NCI-H2196 treated with DMSO at 0.1 percent for 48 hours (cell line): Measurements from ENCODE around the gene ATP8B4.
A peak's percentile ranks its signal among the peaks of the same experiment; 100 is the strongest.
"Not testable (repeated sequence)": the region's sequence is repeated elsewhere in the genome, so short reads cannot be mapped to it uniquely, and the experiment has no call there.

Experiments
- DNase-seq: peaks from one replicate; lab custom pipeline; 2025; ENCODE audit not compliant: unreplicated experiment; lab: John Stamatoyannopoulos, UW

The ATP8B4 gene

GRCh38 chr15:50109076-50109987 lies 9.7 kb downstream of the ATP8B4 start:
- DNase-seq: peak; percentile 9

DNA sequence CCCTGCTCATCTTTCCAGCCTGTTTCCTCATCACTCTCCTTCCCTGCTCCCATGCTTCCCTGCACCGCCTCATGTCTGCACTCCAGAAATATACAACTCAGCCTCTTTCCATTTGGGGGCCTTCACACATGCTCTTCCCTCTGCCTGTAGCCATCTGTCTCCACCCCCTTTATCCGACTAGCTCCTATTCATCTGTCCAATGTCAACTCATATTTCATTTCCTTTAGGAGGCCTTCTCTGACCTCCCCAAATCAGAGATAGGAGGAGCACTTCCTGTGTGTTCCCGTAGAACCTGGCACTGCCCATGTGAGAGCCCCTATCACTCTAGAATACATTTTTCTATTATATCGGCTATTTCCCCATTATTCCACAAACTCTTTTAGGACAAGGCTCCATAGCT lies 10.6 kb downstream of the ATP8B4 start:
- no peak for DNase-seq

DNA sequence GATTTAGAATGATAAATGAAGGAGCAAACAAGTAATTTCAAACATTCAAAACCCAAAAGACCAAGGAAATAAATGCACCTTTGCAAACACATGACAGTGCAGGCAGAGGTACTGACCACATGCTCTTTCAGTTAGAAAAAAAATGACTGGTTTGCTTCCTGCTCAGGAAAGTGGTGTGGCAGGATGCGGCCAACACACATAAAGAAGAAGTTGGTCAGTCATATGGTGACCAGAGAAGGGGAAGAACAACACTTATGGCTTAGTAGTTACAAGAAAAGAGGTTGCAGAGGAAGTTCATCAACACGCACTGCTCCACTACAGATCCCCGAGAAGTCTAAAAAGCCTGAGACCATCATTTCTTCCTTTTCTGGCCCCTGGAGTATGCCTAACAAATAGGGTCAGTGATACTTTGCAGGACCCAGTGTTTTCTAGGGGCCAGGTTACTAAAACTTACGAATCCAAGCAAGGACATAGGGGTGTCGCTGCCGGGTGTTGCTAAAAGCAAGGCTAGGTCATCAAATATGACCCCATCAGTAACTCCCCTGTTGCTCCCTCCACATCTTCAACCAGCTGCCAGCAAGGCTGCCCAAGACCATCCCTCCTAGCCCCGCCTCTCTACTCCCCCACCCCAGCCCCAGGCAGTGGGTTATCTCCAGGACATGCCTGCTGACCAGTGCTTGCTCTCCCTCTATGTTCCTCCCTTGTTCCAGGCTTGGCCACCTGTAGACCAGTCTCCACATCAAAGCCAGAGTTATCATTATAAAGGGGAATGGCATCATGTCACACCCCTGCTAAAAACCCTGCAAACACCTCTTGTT lies 11.2 kb downstream of the ATP8B4 start:
- no peak for DNase-seq

- DNase-seq: no peak
Observed at GRCh38 chr15:50107157-50107556, 11.9 kb downstream of the ATP8B4 start.

- DNase-seq: no peak
Observed at GRCh38 chr15:50106457-50106856, 12.6 kb downstream of the ATP8B4 start.

GRCh38 chr15:50100486-50100885 lies 18.5 kb downstream of the ATP8B4 start:
- DNase-seq: no peak

DNA sequence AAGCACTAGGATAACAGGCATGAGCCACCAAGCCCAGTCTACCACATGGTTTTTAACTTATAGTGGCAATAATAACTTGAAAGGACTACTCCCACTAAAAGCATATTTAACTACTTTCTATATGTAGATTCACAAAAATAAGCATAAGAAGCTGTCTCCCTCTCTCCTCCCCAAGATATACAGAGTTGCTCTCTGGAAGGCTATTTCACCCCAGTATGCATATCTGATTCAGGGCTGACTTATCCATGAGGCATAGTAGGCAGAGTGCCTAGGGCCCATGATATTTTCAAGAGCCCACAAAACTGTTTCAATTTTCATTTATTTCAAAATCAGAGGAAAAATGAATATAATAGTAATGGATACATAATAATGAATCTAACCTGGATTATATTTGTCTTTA lies 20.5 kb downstream of the ATP8B4 start:
- no peak for DNase-seq

DNA sequence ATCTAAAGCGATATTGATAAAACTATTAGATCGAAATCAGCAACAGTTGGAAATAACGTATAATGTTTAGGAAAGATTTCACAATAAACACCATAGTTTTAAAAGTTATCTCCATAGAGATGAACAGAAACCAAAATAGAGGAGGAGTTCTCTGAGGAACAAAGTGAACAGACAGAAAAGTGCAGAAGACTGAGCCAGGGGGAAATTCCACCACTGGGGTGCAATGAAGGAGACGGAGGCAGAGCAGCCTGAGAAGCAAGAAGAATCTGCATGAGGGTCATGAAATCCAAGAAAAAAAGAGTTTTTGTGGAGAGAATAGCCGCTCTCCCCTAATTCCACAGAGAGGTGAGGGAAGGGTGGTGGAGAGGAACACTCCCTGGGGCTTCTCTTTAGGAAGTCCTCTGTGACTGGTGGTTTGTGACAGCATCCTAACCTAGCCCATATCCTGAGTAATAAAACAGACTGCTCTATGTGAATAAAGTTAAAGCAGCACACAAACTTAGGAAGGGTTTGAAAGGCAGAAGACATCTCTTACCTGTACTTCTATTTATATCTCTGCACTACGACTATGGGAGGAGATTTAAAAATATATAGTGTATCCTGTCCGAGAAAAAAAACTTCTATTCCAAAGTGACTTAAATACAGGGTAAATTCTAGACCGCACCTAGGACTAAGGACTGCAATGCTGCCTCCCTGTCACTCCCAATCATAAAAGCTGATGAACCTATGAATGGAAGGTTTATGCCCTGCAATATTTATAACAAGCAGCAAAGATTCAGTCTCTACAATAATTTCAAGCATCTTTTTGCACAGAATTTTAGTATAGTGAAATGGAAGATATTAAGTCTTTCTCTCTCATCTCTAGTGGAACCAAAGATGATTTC lies 22.9 kb downstream of the ATP8B4 start:
- no peak for DNase-seq

GRCh38 chr15:50089386-50089785 lies 29.6 kb downstream of the ATP8B4 start:
- DNase-seq: not testable (repeated sequence)

DNA sequence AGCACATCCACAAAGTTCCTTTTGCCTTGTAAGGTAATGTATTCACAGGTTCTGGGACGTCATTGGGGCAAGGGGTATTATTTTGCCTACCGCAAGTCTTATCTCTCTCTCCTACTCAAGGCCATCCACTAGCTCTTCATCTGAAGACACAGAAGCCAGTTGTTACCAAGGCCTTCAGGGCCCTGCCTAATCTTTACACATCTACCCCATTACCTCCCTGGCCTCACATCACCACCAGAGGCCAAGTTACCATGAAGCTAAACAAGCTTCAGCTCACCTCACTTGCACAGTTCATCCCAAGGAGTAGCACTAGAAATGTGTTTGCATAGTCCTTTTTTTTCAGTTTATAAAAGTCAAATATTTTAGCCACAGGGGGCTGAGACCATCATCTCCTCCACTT lies 34.1 kb downstream of the ATP8B4 start:
- DNase-seq: no peak

GRCh38 chr15:50083424-50084025 lies 35.5 kb downstream of the ATP8B4 start:
- no peak for DNase-seq

- no peak for DNase-seq
Observed at GRCh38 chr15:50082066-50082465, 37.0 kb downstream of the ATP8B4 start.

GRCh38 chr15:50077651-50078050 lies 41.4 kb downstream of the ATP8B4 start:
- no peak for DNase-seq

- no peak for DNase-seq
Observed at GRCh38 chr15:50077176-50077575, 41.9 kb downstream of the ATP8B4 start.

GRCh38 chr15:50075319-50075718 lies 43.7 kb downstream of the ATP8B4 start:
- no peak for DNase-seq

DNA sequence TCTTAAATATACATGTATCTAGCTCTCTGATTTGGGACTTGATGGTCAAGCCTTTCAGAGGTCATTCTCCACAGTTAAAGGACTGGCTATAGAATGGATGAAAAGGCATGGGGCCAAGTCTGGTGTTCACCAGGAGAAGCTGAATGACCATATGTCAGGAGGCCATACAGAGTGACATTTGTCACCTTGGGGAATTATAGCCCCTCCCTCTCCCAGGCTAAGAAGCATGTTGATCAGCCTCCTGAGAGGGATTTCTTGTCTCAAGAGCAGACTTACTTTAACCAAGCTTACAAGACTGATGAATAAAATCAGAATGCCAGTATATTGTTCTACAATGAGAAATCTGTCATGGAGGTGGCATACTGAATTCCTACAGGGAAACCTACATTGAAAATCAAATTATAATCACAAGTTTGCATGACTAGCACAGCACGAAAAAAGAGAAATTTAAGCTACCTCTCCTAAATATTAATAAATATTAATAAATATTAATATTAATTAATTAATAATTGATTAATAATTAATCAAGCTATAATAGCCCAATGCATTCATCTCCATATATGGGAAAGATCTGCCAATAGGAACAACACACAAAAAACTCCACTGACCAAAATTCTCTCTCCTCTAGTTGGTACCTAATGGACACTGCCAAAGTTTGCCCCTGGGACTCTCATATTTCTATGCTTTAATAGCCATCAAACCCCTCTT lies 47.3 kb downstream of the ATP8B4 start:
- DNase-seq: no peak

DNA sequence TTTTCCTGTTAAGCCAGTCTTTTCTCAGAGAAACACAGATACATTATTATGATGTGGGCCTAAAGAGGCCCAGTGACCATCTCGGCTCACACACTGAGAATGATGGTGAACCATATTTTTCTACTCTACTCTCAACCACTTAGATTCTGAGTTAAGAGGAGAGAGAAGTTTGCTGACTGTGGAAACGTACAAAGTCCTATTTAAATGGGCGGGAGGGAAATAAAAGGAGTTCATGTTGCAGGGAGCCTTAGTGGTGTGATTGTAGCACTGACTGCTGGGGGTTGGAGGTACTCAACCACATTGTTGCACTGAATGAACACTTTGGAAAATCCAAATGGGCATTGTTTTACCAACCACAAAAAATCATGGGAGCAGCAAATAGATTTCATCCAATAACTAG lies 51.0 kb downstream of the ATP8B4 start:
- no peak for DNase-seq

DNA sequence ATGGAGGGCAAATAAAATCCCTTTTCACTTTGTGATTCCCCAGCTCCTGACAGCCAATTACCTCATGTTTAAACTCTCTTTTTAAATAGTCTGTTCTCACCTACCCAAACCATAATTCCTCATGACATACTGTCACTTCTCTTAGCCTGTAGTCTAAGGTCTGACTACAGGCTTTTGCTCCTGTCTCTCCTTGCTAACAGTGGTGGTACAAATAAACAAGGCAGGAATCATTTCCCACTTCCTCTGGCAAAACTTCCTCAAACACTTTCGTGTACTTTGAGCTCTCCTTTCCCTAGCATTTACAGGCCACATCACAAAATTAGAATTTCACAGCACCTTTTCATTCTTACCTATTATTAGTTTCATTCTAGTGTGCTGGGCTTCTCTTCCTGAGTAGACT lies 51.8 kb downstream of the ATP8B4 start:
- no peak for DNase-seq

DNA sequence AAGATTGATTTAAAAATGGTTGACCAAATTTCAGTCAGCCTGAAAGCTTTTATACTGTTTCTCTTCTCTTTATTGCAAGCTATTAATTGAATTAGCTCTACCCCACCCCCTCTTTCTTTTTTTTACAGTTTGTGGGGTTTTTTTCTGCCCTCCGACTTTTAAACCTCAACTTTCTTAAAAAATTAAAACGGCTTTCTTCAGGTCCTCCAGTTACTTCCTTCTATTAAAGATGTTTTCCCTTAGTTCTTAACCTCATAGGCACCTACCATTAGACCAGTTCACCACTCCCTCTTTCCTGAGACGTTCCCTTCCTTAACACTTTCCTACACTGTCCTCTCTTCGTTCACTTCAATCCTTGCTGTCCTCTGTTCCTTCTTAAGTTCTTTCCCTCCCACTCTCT lies 52.4 kb downstream of the ATP8B4 start:
- DNase-seq: no peak

DNA sequence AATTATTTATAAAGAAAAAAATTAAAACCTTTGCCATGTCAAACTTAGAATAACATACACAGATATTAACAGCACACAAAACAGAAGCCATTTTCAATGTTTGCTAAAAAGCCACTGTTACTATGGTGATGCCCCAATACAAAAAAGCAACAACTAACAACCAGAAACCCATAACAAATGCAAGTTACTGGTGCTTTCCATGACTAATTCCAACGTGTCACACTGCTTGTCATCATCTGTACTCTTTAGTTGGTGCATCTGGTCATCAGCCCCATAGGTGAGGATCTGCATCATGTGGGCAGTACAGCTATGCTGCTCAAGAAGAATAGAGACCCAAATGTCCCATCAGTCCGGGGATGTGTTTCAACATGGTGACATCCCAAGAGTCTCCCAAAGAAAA lies 52.8 kb downstream of the ATP8B4 start:
- DNase-seq: no peak
